Large intestine (tissue), 3 donors: Measurements from ENCODE around the gene ABL1. TPM values are rescaled to one million over a fixed set of nuclear protein-coding genes. Genes with fewer than 3 reads are reported as not detected.

ENCODE experiments used
- DNase-seq, 2 donors: peaks; one replicate each; pipeline versions ENCODE4 v3.0.0 to v3.0.0-alpha.2; 2013
- H3K27ac ChIP-seq: one replicate; pipeline ENCODE4 v1.5.1; 2013; ENCODE audit warnings: low read length
- H3K27me3 ChIP-seq: 2 replicates; pipeline ENCODE4 v1.6.1; 2013; ENCODE audit warnings: low read length; ENCODE audit not compliant: control insufficient read depth, insufficient read depth
- H3K36me3 ChIP-seq: 2 replicates; pipeline ENCODE4 v1.6.1; 2013; ENCODE audit warnings: low read length; ENCODE audit not compliant: control insufficient read depth, insufficient read depth
- H3K4me1 ChIP-seq: one replicate; pipeline ENCODE4 v1.6.1; 2013; ENCODE audit warnings: low read length; ENCODE audit not compliant: control insufficient read depth, insufficient read depth
- H3K4me3 ChIP-seq: one replicate; pipeline ENCODE4 v1.5.1; 2013; ENCODE audit warnings: low read length
- H3K9me3 ChIP-seq: one replicate; pipeline ENCODE4 v1.6.1; 2013; ENCODE audit warnings: mild to moderate bottlenecking, low read depth, low read length, moderate library complexity; ENCODE audit not compliant: control insufficient read depth
- WGBS: methylation state at CpG from one replicate; pipeline ENCODE4 v1.1.5; 2013; ENCODE audit warnings: low lambda C conversion rate; ENCODE audit not compliant: insufficient coverage; 5-methylcytosine and 5-hydroxymethylcytosine counted together
- polyA plus RNA-seq: library from polyadenylated mRNA; unstranded; fragments of 120-200 nt; gene quantifications from one replicate; pipeline ENCODE4 v1.2.1, GENCODE V29; 2013

ABL1 gene
- polyA plus RNA-seq, 1 donor: 50.9 TPM

GRCh38 chr9:130824643-130825350 lies 10.3 kb upstream of the ABL1 start:
- H3K36me3 ChIP-seq: no peaks in the 10 kb centered on the region
- H3K4me3 ChIP-seq: no peak overlapping the region
- peaks cover 5% of the 10 kb centered on the region for H3K9me3 ChIP-seq
- peak; percentile 51 to 80 for DNase-seq
- 17% methylated on average over 1 of the region's 4 CpGs for WGBS
- H3K27me3 ChIP-seq: no peaks in the 10 kb centered on the region
- H3K4me1 ChIP-seq: peaks cover 29% of the 10 kb centered on the region
- peak overlapping the region; percentile 50 for H3K27ac ChIP-seq

GRCh38 chr9:130825351-130825651 lies 9.8 kb upstream of the ABL1 start:
- Histone ChIP-seq H3K27me3 (no peaks in the 10 kb centered on the region), H3K27ac (peak overlapping the region; percentile 50), H3K9me3 (peaks cover 5% of the 10 kb centered on the region), H3K4me1 (peaks cover 31% of the 10 kb centered on the region), H3K4me3 (no peak overlapping the region), H3K36me3 (no peaks in the 10 kb centered on the region)
- no peak for DNase-seq

GRCh38 chr9:130825809-130826208 lies 9.2 kb upstream of the ABL1 start:
- H3K27me3 ChIP-seq: no peaks in the 10 kb centered on the region
- H3K27ac ChIP-seq: peak overlapping the region; percentile 50
- 69% methylated on average over 2 of the region's 5 CpGs for WGBS
- H3K4me1 ChIP-seq: peaks cover 34% of the 10 kb centered on the region
- no peak for DNase-seq
- no peaks in the 10 kb centered on the region for H3K36me3 ChIP-seq
- no peak overlapping the region for H3K4me3 ChIP-seq
- peaks cover 5% of the 10 kb centered on the region for H3K9me3 ChIP-seq

GRCh38 chr9:130829762-130830161 lies 5.3 kb upstream of the ABL1 start:
- H3K4me3 ChIP-seq: no peak overlapping the region
- 100% methylated on average over 1 of the region's 1 CpG for WGBS
- no peak overlapping the region for H3K27ac ChIP-seq
- no peaks in the 10 kb centered on the region for H3K27me3 ChIP-seq
- peaks cover 26% of the 10 kb centered on the region for H3K4me1 ChIP-seq
- no peak for DNase-seq
- H3K36me3 ChIP-seq: no peaks in the 10 kb centered on the region
- peaks cover 5% of the 10 kb centered on the region for H3K9me3 ChIP-seq

GRCh38 chr9:130830231-130830760 lies 4.8 kb upstream of the ABL1 start:
- no CpG with 5 or more reads among the region's 3 CpGs for whole genome bisulfite sequencing
- H3K9me3 ChIP-seq: peaks cover 5% of the 10 kb centered on the region
- no peak for DNase-seq

GRCh38 chr9:130831077-130831476 lies 4.0 kb upstream of the ABL1 start:
- H3K4me3 ChIP-seq: no peak overlapping the region
- no peak for DNase-seq
- peaks cover 5% of the 10 kb centered on the region for H3K9me3 ChIP-seq
- H3K36me3 ChIP-seq: no peaks in the 10 kb centered on the region
- no peaks in the 10 kb centered on the region for H3K27me3 ChIP-seq
- no peak overlapping the region for H3K27ac ChIP-seq
- peaks cover 20% of the 10 kb centered on the region for H3K4me1 ChIP-seq

More at GRCh38 chr9:130830231-130830760, 4.8 kb upstream of the ABL1 start:
- no peak overlapping the region for H3K4me3 ChIP-seq
- H3K4me1 ChIP-seq: peaks cover 26% of the 10 kb centered on the region
- H3K27ac ChIP-seq: no peak overlapping the region
- H3K27me3 ChIP-seq: no peaks in the 10 kb centered on the region
- no peaks in the 10 kb centered on the region for H3K36me3 ChIP-seq

GRCh38 chr9:130833031-130833990 lies 1.7 kb upstream of the ABL1 start:
- Histone ChIP-seq H3K4me1 (peaks cover 23% of the 10 kb centered on the region), H3K27ac (peak overlapping the region; percentile 87), H3K36me3 (no peaks in the 10 kb centered on the region), H3K9me3 (peaks cover 5% of the 10 kb centered on the region), H3K4me3 (no peak overlapping the region), H3K27me3 (no peaks in the 10 kb centered on the region)
- 100% methylated on average over 1 of the region's 8 CpGs for WGBS
- peak in 1 of 2 donors; percentile 22 for DNase-seq

- Histone ChIP-seq H3K9me3 (no peaks in the 10 kb centered on the region), H3K27ac (peak overlapping the region; percentile 88), H3K4me1 (peaks cover 18% of the 10 kb centered on the region), H3K4me3 (peak overlapping the region; percentile 79), H3K36me3 (no peaks in the 10 kb centered on the region), H3K27me3 (no peaks in the 10 kb centered on the region)
- DNase-seq: peak in 1 of 2 donors; percentile 75
- WGBS: 2% methylated on average over 13 of the region's 44 CpGs
Observed at GRCh38 chr9:130835441-130836298, 616 bp downstream of the ABL1 start.

GRCh38 chr9:130837002-130837511 lies 2.0 kb downstream of the ABL1 start:
- Histone ChIP-seq H3K4me1 (peaks cover 22% of the 10 kb centered on the region), H3K36me3 (no peaks in the 10 kb centered on the region), H3K4me3 (peak overlapping the region; percentile 79), H3K27me3 (no peaks in the 10 kb centered on the region), H3K9me3 (no peaks in the 10 kb centered on the region), H3K27ac (peak overlapping the region; percentile 9)
- WGBS: 14% methylated on average over 3 of the region's 5 CpGs
- DNase-seq: peak in 1 of 2 donors; percentile 48

GRCh38 chr9:130837643-130838042 lies 2.6 kb downstream of the ABL1 start:
- DNase-seq: no peak
- 22% methylated on average over 1 of the region's 4 CpGs for WGBS
- Histone ChIP-seq H3K36me3 (no peaks in the 10 kb centered on the region), H3K4me3 (no peak overlapping the region), H3K9me3 (no peaks in the 10 kb centered on the region), H3K27ac (no peak overlapping the region), H3K4me1 (peaks cover 26% of the 10 kb centered on the region), H3K27me3 (no peaks in the 10 kb centered on the region)
